GM12872 (cell line): ENCODE measurements around the gene TCEA3.

Experiments
- CTCF ChIP-seq: IDR thresholded peaks from 3 replicates; pipeline ENCODE4 v1.5.1; 2011; ENCODE audit warnings: low read depth, mild to moderate bottlenecking, low read length, moderate library complexity; ENCODE audit not compliant: insufficient read depth

TCEA3 gene

GRCh38 chr1:23389837-23390321 is 34.7 kb downstream of the TCEA3 start:
- no peak for TF ChIP-seq CTCF

GRCh38 chr1:23387494-23387893 is 37.1 kb downstream of the TCEA3 start:
- TF ChIP-seq CTCF = no peak

- no peak for TF ChIP-seq CTCF
Observed at GRCh38 chr1:23385119-23385621, 39.4 kb downstream of the TCEA3 start.

- no peak for TF ChIP-seq CTCF
Observed at GRCh38 chr1:23384312-23385058, 40.1 kb downstream of the TCEA3 start.

GRCh38 chr1:23383577-23384311 is 40.8 kb downstream of the TCEA3 start:
- no peak for TF ChIP-seq CTCF

GRCh38 chr1:23381233-23381885 is 43.2 kb downstream of the TCEA3 start:
- no peak for TF ChIP-seq CTCF

- TF ChIP-seq CTCF = no peak
Observed at GRCh38 chr1:23380719-23381118, 43.8 kb downstream of the TCEA3 start.
